Breast epithelium (tissue), 3 donors: Measurements from ENCODE around the gene TBC1D1.

Experiments used
- POLR2A ChIP-seq: fragments of 450-650 bp; IDR thresholded peaks from one replicate; pipeline ENCODE4 v1.6.1; 2016; ENCODE audit warnings: antibody characterized with exemption, mild to moderate bottlenecking, moderate library complexity
- TF ChIP-seq, protein P1 (sequence below), 3 donors: fragments of 450-650 bp; IDR thresholded peaks; one replicate each; pipeline ENCODE4 v1.5.1; 2016 to 2017; ENCODE audit warnings: antibody characterized with exemption in 3 of 3, mild to moderate bottlenecking in 3 of 3, moderate library complexity in 3 of 3

DNA sequence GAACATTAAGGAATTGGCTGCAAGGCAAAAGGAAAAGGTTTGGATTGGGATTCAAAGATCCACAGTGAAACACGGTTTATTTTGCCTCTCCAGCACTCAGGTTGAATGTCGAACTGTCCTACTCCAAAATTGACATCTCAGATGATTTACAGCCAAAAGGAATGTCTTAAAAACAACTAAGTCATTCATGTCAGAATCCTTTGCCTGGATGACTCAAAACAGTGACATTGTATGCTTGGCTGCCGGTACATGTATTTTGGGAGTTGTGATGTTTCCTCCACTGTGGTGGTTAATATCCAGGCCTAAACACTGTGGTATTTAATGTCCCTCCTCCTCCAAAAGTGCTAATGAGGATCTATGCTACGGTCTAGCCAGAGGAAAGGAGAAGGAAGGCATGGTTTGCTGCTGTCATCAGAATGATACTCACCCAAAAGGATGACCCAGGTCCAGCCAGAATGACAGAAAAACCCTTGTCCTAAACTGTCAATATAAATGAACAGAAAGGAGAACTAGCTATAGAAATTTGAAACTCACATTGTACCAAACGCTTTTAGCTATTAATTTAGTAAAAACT, 43.5 kb upstream of the TBC1D1 start:
- TF ChIP-seq, protein P1, sequence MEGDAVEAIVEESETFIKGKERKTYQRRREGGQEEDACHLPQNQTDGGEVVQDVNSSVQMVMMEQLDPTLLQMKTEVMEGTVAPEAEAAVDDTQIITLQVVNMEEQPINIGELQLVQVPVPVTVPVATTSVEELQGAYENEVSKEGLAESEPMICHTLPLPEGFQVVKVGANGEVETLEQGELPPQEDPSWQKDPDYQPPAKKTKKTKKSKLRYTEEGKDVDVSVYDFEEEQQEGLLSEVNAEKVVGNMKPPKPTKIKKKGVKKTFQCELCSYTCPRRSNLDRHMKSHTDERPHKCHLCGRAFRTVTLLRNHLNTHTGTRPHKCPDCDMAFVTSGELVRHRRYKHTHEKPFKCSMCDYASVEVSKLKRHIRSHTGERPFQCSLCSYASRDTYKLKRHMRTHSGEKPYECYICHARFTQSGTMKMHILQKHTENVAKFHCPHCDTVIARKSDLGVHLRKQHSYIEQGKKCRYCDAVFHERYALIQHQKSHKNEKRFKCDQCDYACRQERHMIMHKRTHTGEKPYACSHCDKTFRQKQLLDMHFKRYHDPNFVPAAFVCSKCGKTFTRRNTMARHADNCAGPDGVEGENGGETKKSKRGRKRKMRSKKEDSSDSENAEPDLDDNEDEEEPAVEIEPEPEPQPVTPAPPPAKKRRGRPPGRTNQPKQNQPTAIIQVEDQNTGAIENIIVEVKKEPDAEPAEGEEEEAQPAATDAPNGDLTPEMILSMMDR (IDR thresholded peaks at IDR 0.05), result no peak
- TF ChIP-seq POLR2A, result no peak
